K562 (cell line): ENCODE measurements around the gene WASF2. TPM values are rescaled to one million over a fixed set of nuclear protein-coding genes. Genes with fewer than 3 reads are reported as not detected.

ENCODE experiments used
- CHD1 ChIP-seq: fragments of 200-600 bp; sonication (generic); IDR thresholded peaks from one replicate; pipeline ENCODE4 v1.6.1; 2012; ENCODE audit warnings: mild to moderate bottlenecking, moderate library complexity, low read length, inconsistent platforms
- E2F1 ChIP-seq: sonication (generic); formaldehyde crosslinking; IDR thresholded peaks from 2 replicates; pipeline ENCODE4 v1.8.1; 2023; ENCODE audit warnings: mild to moderate bottlenecking, missing genetic modification reagents, moderate library complexity
- E2F8 ChIP-seq: fragments of 450-650 bp; IDR thresholded peaks from 2 replicates; pipeline ENCODE4 v1.7.1; 2018; ENCODE audit warnings: mild to moderate bottlenecking, low read depth; ENCODE audit not compliant: partially characterized antibody
- FOXO4 ChIP-seq: fragments of 450-650 bp; formaldehyde crosslinking; IDR thresholded peaks from 2 replicates; pipeline ENCODE4 v1.4.0; 2020; ENCODE audit warnings: mild to moderate bottlenecking, moderate library complexity
- HOMEZ ChIP-seq: fragments of 250-450 bp; sonication (Bioruptor Pico); IDR thresholded peaks from 2 replicates; pipeline ENCODE4 v1.4.0; 2020; ENCODE audit warnings: mild to moderate bottlenecking, moderate library complexity
- IFI16 ChIP-seq: fragments of 250-450 bp; sonication (Bioruptor Pico); IDR thresholded peaks from 2 replicates; pipeline ENCODE4 v2.1.2; 2022; ENCODE audit warnings: mild to moderate bottlenecking, inconsistent platforms
- KAT8 ChIP-seq: fragments of 450-650 bp; IDR thresholded peaks from 2 replicates; pipeline ENCODE4 v1.6.1; 2016; ENCODE audit warnings: low read depth, mild to moderate bottlenecking
- MED1 ChIP-seq: sonication (generic); formaldehyde crosslinking; IDR thresholded peaks from 2 replicates; pipeline ENCODE4 v1.8.1; 2023; ENCODE audit warnings: missing genetic modification reagents, borderline replicate concordance
- NR4A1 ChIP-seq, 2 experiments: fragments of 250-450 bp in 1 of 2; fragments of 450-650 bp in 1 of 2; sonication (Bioruptor Pico) in 1 of 2; IDR thresholded peaks; 2 replicates each; pipeline versions ENCODE4 v1.4.0 to v1.6.1; 2016 to 2020; ENCODE audit warnings: mild to moderate bottlenecking in 2 of 2, missing compliant biosample characterization in 1 of 2, missing genetic modification characterization in 1 of 2, moderate library complexity in 1 of 2
- POLR2AphosphoS5 ChIP-seq: IDR thresholded peaks from 2 replicates; pipeline ENCODE4 v1.6.1; 2011; ENCODE audit warnings: mild to moderate bottlenecking, low read depth, low read length, moderate library complexity; ENCODE audit not compliant: control insufficient read depth, insufficient read depth
- RAD21 ChIP-seq, 2 experiments: fragments of 250-450 bp in 1 of 2; fragments of 450-650 bp in 1 of 2; sonication (Bioruptor Pico) in 1 of 2; formaldehyde crosslinking in 1 of 2; IDR thresholded peaks in 1 of 2; conservative IDR thresholded peaks in 1 of 2; 2 replicates each; pipeline versions ENCODE4 v1.4.0 to v1.8.0; 2020 to 2022; ENCODE audit warnings: mild to moderate bottlenecking in 2 of 2, moderate library complexity in 1 of 2
- RB1 ChIP-seq: fragments of 450-650 bp; IDR thresholded peaks from 2 replicates; pipeline ENCODE4 v1.6.1; 2017; ENCODE audit warnings: low read depth, mild to moderate bottlenecking
- TAL1 ChIP-seq: fragments of 450-650 bp; IDR thresholded peaks from 2 replicates; pipeline ENCODE4 v1.6.1; 2016; ENCODE audit warnings: mild to moderate bottlenecking
- ZBTB26 ChIP-seq: fragments of 450-650 bp; formaldehyde crosslinking; IDR thresholded peaks from 2 replicates; pipeline ENCODE4 v1.4.0; 2022; ENCODE audit warnings: missing genetic modification characterization
- ZFP1 ChIP-seq: fragments of 450-650 bp; formaldehyde crosslinking; IDR thresholded peaks from 2 replicates; pipeline ENCODE4 v1.4.0; 2020; ENCODE audit warnings: mild to moderate bottlenecking, mixed read lengths
- ZNF41 ChIP-seq: fragments of 250-450 bp; sonication (Bioruptor Pico); conservative IDR thresholded peaks from 2 replicates; pipeline ENCODE4 v1.4.0; 2020; ENCODE audit warnings: mild to moderate bottlenecking
- ZNF444 ChIP-seq: fragments of 250-450 bp; sonication (Bioruptor Pico); IDR thresholded peaks from 2 replicates; pipeline ENCODE4 v1.4.0; 2020; ENCODE audit warnings: mild to moderate bottlenecking, moderate library complexity
- ZNF511 ChIP-seq: sonication (generic); formaldehyde crosslinking; IDR thresholded peaks from 2 replicates; pipeline ENCODE4 v1.8.0; 2022; ENCODE audit warnings: mild to moderate bottlenecking, missing genetic modification reagents
- polyA plus RNA-seq, 8 experiments: library from polyadenylated mRNA; depleted of rRNA in 4 of 8; stranded (reverse) in 5 of 8; unstranded in 3 of 8; fragments of >200 nt; fragmentation: Nextera tagmentation in 2 of 8; fragmentation: Illumina TruSeq in 1 of 8; extraction: Ambion mirVana in 2 of 8; extraction: Trizol in 1 of 8; gene quantifications; 2 replicates each; pipeline versions ENCODE4 v1.2.1 to v1.2.3, GENCODE V29; 2011 to 2014; ENCODE audit warnings: inconsistent platforms in 1 of 8, missing spikeins in 1 of 8
- total RNA-seq, 7 experiments: library from RNA; depleted of rRNA in 6 of 7; stranded (reverse); fragments of >200 nt in 6 of 7; fragmentation: Illumina TruSeq in 2 of 7; extraction: Trizol in 2 of 7; gene quantifications; 2 replicates each; pipeline versions ENCODE4 v1.2.1 to v1.2.3, GENCODE V29; 2011 to 2021; ENCODE audit warnings: low replicate concordance in 1 of 7

The WASF2 gene
- total and polyA plus RNA-seq, 9 of the 15 experiments (the other 6 are each of a cell fraction or from before 2014, with no cell fraction given): 8.2 to 163 (median 31.2) TPM

- TF ChIP-seq CHD1 (no peak), ZNF41 (CRISPR knock-in tag) (no peak), POLR2AphosphoS5 (no peak), E2F8 (no peak), ZBTB26 (CRISPR knock-in tag) (0 out of 2 replicates have a peak, but pooled peaks have one; percentile 50), TAL1 (no peak), NR4A1 (CRISPR knock-in tag; IDR thresholded peaks at IDR 0.05) (no peak), NR4A1 (tag; IDR thresholded peaks at IDR 0.05) (no peak), HOMEZ (CRISPR knock-in tag) (no peak), RB1 (peak; percentile 51; the same call in 1 of the 2 replicates), ZFP1 (CRISPR knock-in tag) (peak; percentile 68; the same call in 1 of the 2 replicates), FOXO4 (CRISPR knock-in tag) (no peak), KAT8 (no peak), ZNF444 (CRISPR knock-in tag) (no peak), IFI16 (CRISPR knock-in tag) (no peak), ZNF511 (CRISPR knock-in tag) (0 out of 2 replicates have a peak, but pooled peaks have one; percentile 38), MED1 (CRISPR knock-in tag) (no peak), E2F1 (CRISPR knock-in tag) (no peak), RAD21 (CRISPR knock-in tag; conservative IDR thresholded peaks at IDR 0.05 in 1 of 2, IDR thresholded peaks at IDR 0.05 in 1 of 2) (peak; percentile 79 to 95)
These were observed 101.5 kb downstream of the WASF2 start (continued) for GRCh38 chr1:27388337-27389005.
